Panc1 (cell line): ENCODE measurements around the gene ERN1. TPM values are rescaled to one million over a fixed set of nuclear protein-coding genes. Genes with fewer than 3 reads are reported as not detected.

ENCODE experiments used
- ATAC-seq: fragments of 200-7000 bp; cut with Tn5 transposase; 2 replicates; pipeline ENCODE4 v1.9.1; 2020; ENCODE audit warnings: mild to moderate bottlenecking, moderate library complexity
- BruUV-seq: library from RNA; stranded (reverse); fragments of 400-500 nt; replicated peaks from 2 replicates; lab custom pipeline; 2021; lab: Mats Ljungman, UMichigan
- CTCF ChIA-PET: fragments of 300-600 bp; sonication (Branson Sonifier 250); formaldehyde crosslinking; loops from one replicate; lab custom pipeline; 2022; ENCODE audit warnings: antibody characterized with exemption; lab: Charles Lee
- POLR2A ChIA-PET: fragments of 300-600 bp; sonication (Branson Sonifier 250); formaldehyde crosslinking; loops from one replicate; lab custom pipeline; 2022; ENCODE audit warnings: antibody characterized with exemption; lab: Charles Lee
- DNase-seq: peaks from one replicate; pipeline ENCODE4 v3.0.0-alpha.2; 2010; ENCODE audit warnings: low read depth, low spot score
- H3K27ac ChIP-seq: 2 replicates; pipeline ENCODE4 v1.5.1; 2011; ENCODE audit warnings: mild to moderate bottlenecking, low read length, inconsistent platforms
- H3K27me3 ChIP-seq: fragments of 200-500 bp; sonication (Bioruptor generic); 2 replicates; pipeline ENCODE4 v1.6.0; 2014; ENCODE audit warnings: low read length, inconsistent platforms; ENCODE audit not compliant: control insufficient read depth, insufficient read depth
- H3K36me3 ChIP-seq: fragments of 200-500 bp; sonication (Bioruptor generic); 2 replicates; pipeline ENCODE4 v1.5.1; 2014; ENCODE audit warnings: inconsistent platforms, mild to moderate bottlenecking, low read length, moderate library complexity; ENCODE audit not compliant: control insufficient read depth, insufficient read depth
- H3K4me1 ChIP-seq: 2 replicates; pipeline ENCODE4 v1.5.1; 2011; ENCODE audit warnings: inconsistent platforms, mild to moderate bottlenecking, low read length, moderate library complexity; ENCODE audit not compliant: control insufficient read depth, insufficient read depth
- H3K4me3 ChIP-seq, 2 experiments: 2 replicates each; pipeline ENCODE4 v1.5.1; 2011 to 2012; ENCODE audit warnings: low read depth in 2 of 2, low read length in 2 of 2, mild to moderate bottlenecking in 2 of 2, inconsistent platforms in 1 of 2, moderate library complexity in 1 of 2
- H3K9me3 ChIP-seq: fragments of 200-500 bp; sonication (Bioruptor generic); 2 replicates; pipeline ENCODE4 v1.5.1; 2014; ENCODE audit warnings: low read depth, mild to moderate bottlenecking, inconsistent platforms, low read length, moderate library complexity; ENCODE audit not compliant: control insufficient read depth, insufficient read depth
- POLR2AphosphoS5 ChIP-seq: IDR thresholded peaks from 2 replicates; pipeline ENCODE4 v1.6.1; 2012; ENCODE audit warnings: mild to moderate bottlenecking, low read depth, low read length, moderate library complexity
- SIN3A ChIP-seq: IDR thresholded peaks from 2 replicates; pipeline ENCODE4 v1.6.1; 2012; ENCODE audit warnings: low read depth, mild to moderate bottlenecking, low read length, moderate library complexity, borderline replicate concordance; ENCODE audit not compliant: insufficient read depth
- TCF7L2 ChIP-seq: IDR thresholded peaks from 2 replicates; pipeline ENCODE4 v1.6.1; 2011; ENCODE audit warnings: mild to moderate bottlenecking, low read depth, low read length, inconsistent platforms
- in situ Hi-C: cut with HindIII; loops from 2 replicates; pipeline ENCODE4 v1.10.0; 2016; ENCODE audit warnings: low sequenced_read_pairs, low pct_unique_long_range_greater_than_20kb
- intact Hi-C: fragments of 100-400 bp; cut with micrococcal nuclease; formaldehyde crosslinking; loops from one replicate; pipeline ENCODE4 v1.10.0; 2022; ENCODE audit not compliant: unreplicated experiment
- total RNA-seq: library from RNA; stranded (reverse); gene quantifications from one replicate; pipeline ENCODE4 v1.2.1, GENCODE V29; 2021; ENCODE audit not compliant: unreplicated experiment
- TF ChIP-seq, protein P1 (sequence below): fragments of 450-650 bp; IDR thresholded peaks from 2 replicates; pipeline ENCODE4 v1.5.1; 2017; ENCODE audit warnings: mild to moderate bottlenecking
- TF ChIP-seq, protein P2 (sequence below), 2 experiments: IDR thresholded peaks; 2 replicates each; pipeline ENCODE4 v1.6.1; 2011 to 2012; ENCODE audit warnings: low read depth in 2 of 2, control low read depth in 1 of 2, low read length in 1 of 2, mild to moderate bottlenecking in 1 of 2, moderate library complexity in 1 of 2; ENCODE audit not compliant: insufficient read depth in 1 of 2

Gene ERN1
- total RNA-seq, 1 experiment from 2014 or later = 12.1 TPM

DNA sequence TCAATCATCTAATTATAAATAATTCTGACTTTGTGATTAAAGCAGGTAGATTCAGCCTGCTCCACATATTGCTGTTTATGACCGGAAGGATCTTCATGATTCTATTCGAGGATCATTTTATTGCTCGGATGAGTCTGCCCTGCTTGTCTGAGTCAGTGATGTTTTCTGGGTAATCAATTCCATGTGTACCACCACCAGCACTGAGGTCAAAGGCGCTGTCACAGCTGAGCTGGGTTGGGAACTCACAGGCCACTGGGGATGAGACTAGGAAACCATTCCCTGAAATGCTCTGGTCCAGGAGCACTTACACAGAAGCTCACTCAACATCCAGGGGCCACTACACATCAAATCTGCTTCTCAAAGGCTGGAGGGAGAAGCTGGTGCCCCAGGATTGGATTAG, 30.4 kb upstream of the ERN1 start:
- no peak for TF ChIP-seq POLR2AphosphoS5
- BruUV-seq = no TSS peak
- DNase-seq (no peak), ATAC-seq (no peak)
- Histone ChIP-seq H3K36me3 (no peaks in the 10 kb centered on the region), H3K27me3 (no peaks in the 10 kb centered on the region), H3K27ac (no peak overlapping the region), H3K4me1 (no peaks in the 10 kb centered on the region), H3K4me3 (no peak overlapping the region), H3K9me3 (no peaks in the 10 kb centered on the region)
- in situ Hi-C loops (no loop called here), intact Hi-C loops (no loop called here)
- POLR2A ChIA-PET = interaction anchor here (0.7 kb wide), 1 partner anchor 197 kb away, joined by 4 read pairs; no protein-coding TSS in a partner anchor
- CTCF ChIA-PET = no interaction called here

DNA sequence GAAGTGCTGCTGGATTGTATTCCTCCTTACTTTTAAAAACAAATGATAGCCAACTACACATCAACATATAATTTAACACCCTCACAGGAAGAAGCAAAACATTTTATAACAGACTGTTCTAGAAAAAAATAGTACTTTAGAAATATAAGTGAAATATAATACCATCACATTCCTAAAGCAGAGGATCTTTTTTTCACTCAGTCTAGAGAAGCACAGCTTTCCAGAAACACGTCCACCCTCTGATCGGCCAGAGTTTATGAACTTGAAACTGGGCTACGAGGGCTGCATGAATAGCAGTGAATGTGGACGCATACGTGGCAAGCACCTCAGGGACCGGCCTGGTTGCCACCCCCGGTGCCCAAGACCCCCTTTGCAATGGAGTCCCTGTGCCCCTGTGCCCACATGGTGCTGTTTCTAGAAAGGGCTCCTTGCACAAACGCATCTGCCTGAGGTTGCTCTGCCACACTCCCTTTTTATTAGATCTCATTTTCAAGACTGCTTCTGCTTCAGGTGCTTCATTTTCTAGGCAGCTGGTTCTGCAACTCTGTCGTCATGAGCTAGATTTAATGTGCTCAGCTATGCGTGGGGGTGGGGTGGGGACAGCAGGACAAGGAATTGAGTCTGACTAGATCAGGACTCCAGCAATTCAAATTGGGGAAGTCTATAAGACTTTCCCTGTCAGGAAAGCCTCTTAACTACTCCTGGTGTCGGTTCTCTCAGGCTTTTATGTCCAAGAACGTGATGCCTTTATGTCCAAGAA, 29.1 kb upstream of the ERN1 start:
- ChIA-PET CTCF (no interaction called here), POLR2A (no interaction called here)
- Histone ChIP-seq H3K36me3 (no peaks in the 10 kb centered on the region), H3K27me3 (no peaks in the 10 kb centered on the region), H3K4me1 (no peaks in the 10 kb centered on the region), H3K9me3 (no peaks in the 10 kb centered on the region), H3K27ac (no peak overlapping the region), H3K4me3 (no peak overlapping the region)
- TF ChIP-seq, protein P1, sequence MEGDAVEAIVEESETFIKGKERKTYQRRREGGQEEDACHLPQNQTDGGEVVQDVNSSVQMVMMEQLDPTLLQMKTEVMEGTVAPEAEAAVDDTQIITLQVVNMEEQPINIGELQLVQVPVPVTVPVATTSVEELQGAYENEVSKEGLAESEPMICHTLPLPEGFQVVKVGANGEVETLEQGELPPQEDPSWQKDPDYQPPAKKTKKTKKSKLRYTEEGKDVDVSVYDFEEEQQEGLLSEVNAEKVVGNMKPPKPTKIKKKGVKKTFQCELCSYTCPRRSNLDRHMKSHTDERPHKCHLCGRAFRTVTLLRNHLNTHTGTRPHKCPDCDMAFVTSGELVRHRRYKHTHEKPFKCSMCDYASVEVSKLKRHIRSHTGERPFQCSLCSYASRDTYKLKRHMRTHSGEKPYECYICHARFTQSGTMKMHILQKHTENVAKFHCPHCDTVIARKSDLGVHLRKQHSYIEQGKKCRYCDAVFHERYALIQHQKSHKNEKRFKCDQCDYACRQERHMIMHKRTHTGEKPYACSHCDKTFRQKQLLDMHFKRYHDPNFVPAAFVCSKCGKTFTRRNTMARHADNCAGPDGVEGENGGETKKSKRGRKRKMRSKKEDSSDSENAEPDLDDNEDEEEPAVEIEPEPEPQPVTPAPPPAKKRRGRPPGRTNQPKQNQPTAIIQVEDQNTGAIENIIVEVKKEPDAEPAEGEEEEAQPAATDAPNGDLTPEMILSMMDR = no peak
- no peak for TF ChIP-seq POLR2AphosphoS5
- no peak for TF ChIP-seq SIN3A
- TF ChIP-seq TCF7L2 = no peak
- TF ChIP-seq, protein P2, sequence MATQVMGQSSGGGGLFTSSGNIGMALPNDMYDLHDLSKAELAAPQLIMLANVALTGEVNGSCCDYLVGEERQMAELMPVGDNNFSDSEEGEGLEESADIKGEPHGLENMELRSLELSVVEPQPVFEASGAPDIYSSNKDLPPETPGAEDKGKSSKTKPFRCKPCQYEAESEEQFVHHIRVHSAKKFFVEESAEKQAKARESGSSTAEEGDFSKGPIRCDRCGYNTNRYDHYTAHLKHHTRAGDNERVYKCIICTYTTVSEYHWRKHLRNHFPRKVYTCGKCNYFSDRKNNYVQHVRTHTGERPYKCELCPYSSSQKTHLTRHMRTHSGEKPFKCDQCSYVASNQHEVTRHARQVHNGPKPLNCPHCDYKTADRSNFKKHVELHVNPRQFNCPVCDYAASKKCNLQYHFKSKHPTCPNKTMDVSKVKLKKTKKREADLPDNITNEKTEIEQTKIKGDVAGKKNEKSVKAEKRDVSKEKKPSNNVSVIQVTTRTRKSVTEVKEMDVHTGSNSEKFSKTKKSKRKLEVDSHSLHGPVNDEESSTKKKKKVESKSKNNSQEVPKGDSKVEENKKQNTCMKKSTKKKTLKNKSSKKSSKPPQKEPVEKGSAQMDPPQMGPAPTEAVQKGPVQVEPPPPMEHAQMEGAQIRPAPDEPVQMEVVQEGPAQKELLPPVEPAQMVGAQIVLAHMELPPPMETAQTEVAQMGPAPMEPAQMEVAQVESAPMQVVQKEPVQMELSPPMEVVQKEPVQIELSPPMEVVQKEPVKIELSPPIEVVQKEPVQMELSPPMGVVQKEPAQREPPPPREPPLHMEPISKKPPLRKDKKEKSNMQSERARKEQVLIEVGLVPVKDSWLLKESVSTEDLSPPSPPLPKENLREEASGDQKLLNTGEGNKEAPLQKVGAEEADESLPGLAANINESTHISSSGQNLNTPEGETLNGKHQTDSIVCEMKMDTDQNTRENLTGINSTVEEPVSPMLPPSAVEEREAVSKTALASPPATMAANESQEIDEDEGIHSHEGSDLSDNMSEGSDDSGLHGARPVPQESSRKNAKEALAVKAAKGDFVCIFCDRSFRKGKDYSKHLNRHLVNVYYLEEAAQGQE (IDR thresholded peaks at IDR 0.05; ENCODE audit: insufficient read depth in 1 of 2, low read depth in 2 of 2, low read length in 1 of 2) = no peak
- no peak for DNase-seq
- no peak for ATAC-seq
- in situ Hi-C loops (no loop called here), intact Hi-C loops (no loop called here)
- BruUV-seq = no TSS peak

DNA sequence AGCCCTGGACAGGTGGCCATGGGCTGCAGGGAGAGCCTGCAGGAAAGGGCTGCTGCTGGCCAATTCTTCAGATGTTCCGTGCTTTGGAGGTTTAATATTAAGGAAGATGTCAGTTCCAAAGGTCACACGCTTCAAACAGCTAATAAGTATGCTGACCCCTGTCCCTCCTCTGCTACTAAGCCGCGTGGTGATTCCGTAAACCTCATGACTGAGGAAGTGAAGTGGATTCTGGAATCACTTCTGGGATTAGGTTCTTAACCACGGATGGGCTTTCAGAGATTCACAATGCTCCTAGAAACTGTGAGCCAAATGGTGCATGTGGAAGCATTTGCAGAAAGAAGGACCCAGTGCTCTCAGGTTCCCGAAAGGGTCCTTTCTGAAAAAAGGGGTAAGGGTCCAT, 28.5 kb upstream of the ERN1 start:
- H3K9me3 ChIP-seq = no peaks in the 10 kb centered on the region
- TF ChIP-seq, protein P2 (IDR thresholded peaks at IDR 0.05; ENCODE audit: insufficient read depth in 1 of 2, low read depth in 2 of 2, low read length in 1 of 2) = no peak
- TF ChIP-seq, protein P1 = no peak
- TF ChIP-seq POLR2AphosphoS5 (no peak), SIN3A (no peak), TCF7L2 (no peak)
- H3K36me3 ChIP-seq = no peaks in the 10 kb centered on the region
- POLR2A ChIA-PET = no interaction called here
- BruUV-seq = no TSS peak
- in situ Hi-C loops = no loop called here
- H3K27ac ChIP-seq = no peak overlapping the region
- DNase-seq (no peak), ATAC-seq (no peak)
- H3K4me3 ChIP-seq = no peak overlapping the region
- H3K4me1 ChIP-seq = no peaks in the 10 kb centered on the region
- CTCF ChIA-PET = no interaction called here
- intact Hi-C loops = no loop called here
- H3K27me3 ChIP-seq = no peaks in the 10 kb centered on the region
